ENCODE data around the gene GRIK1. TPM values are rescaled to one million over a fixed set of nuclear protein-coding genes. Genes with fewer than 3 reads are reported as not detected.

The GRIK1 gene
- total RNA-seq, 2 donors from 2014 or later, result not detected

GRCh38 chr21:29520171-29520570 is 419.6 kb downstream of the GRIK1 start:
- Histone ChIP-seq H3K4me1 (ENCODE audit: control insufficient read depth, insufficient read depth, low read length) (no peaks in the 10 kb centered on the region), H3K4me3 (ENCODE audit: low read length) (no peak overlapping the region), H3K36me3 (ENCODE audit: control insufficient read depth, insufficient read depth, low read length) (no peaks in the 10 kb centered on the region), H3K9me3 (ENCODE audit: control insufficient read depth, low read length) (peaks cover under 1% of the 10 kb centered on the region), H3K27ac (ENCODE audit: low read depth, low read length) (no peak overlapping the region), H3K27me3 (ENCODE audit: control insufficient read depth, insufficient read depth, low read length, poor library complexity, severe bottlenecking) (no peaks in the 10 kb centered on the region), H3K9ac (ENCODE audit: extremely low read depth, low read length, poor library complexity, severe bottlenecking) (no peak overlapping the region)
- no peaks in the 10 kb centered on the region for H3K27me3 Mint-ChIP-seq (ENCODE audit: insufficient read depth)
- no peak for TF ChIP-seq CTCF (conservative IDR thresholded peaks at IDR 0.05)
- H3K9me3 Mint-ChIP-seq, result peaks cover 3% of the 10 kb centered on the region
- no peaks in the 10 kb centered on the region for H3K4me1 Mint-ChIP-seq
- DNase-seq, result no peak
- H3K36me3 Mint-ChIP-seq (ENCODE audit: low read depth), result no peaks in the 10 kb centered on the region
- H3K27ac Mint-ChIP-seq, result no peak overlapping the region
- no peak overlapping the region for H3K4me3 Mint-ChIP-seq
- 83 to 89% methylated on average over 3 of the region's 3 CpGs for WGBS, 2 experiments (ENCODE audit: insufficient coverage in 1 of 2, insufficient read length in 1 of 2)

DNA sequence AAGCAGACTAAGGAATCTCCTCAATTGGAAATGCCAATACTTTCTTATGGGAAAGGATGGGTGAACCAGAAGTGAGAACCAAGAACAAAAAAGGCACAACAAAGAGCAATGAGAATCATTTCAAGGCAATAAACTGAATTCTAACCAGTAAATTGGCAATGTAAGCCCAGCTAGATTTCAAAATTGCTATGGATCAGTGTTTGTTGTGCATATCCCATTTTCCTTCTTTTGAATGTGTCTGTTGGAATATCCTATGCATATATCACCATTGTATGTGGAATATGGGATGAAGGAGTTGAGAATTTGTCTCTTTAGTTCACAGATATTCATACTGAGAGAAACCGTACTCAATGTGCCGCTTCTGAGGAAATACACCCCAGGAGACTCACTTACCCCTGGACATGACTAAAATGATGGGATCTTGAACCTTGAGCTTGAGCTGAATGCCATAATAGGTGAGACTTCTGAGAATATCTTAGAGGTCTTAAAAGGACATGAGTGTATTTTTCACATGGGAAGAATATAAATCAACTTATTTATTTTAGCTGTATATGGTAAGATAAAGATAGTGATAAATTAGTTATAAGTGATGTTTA is 425.0 kb downstream of the GRIK1 start:
- no peak for TF ChIP-seq CTCF (conservative IDR thresholded peaks at IDR 0.05)
- no peaks in the 10 kb centered on the region for H3K27me3 Mint-ChIP-seq (ENCODE audit: insufficient read depth)
- Histone ChIP-seq H3K4me1 (ENCODE audit: control insufficient read depth, insufficient read depth, low read length) (no peaks in the 10 kb centered on the region), H3K9ac (ENCODE audit: extremely low read depth, low read length, poor library complexity, severe bottlenecking) (no peak overlapping the region), H3K4me3 (ENCODE audit: low read length) (no peak overlapping the region), H3K36me3 (ENCODE audit: control insufficient read depth, insufficient read depth, low read length) (no peaks in the 10 kb centered on the region), H3K9me3 (ENCODE audit: control insufficient read depth, low read length) (peaks cover 3% of the 10 kb centered on the region), H3K27me3 (ENCODE audit: control insufficient read depth, insufficient read depth, low read length, poor library complexity, severe bottlenecking) (no peaks in the 10 kb centered on the region), H3K27ac (ENCODE audit: low read depth, low read length) (no peak overlapping the region)
- no peak overlapping the region for H3K27ac Mint-ChIP-seq
- no peak for DNase-seq
- 100% methylated on average over 2 of the region's 2 CpGs; no CpG with 5 or more reads in 1 of the 2 experiments for WGBS, 2 experiments (ENCODE audit: insufficient coverage in 1 of 2, insufficient read length in 1 of 2)
- H3K4me3 Mint-ChIP-seq, result no peak overlapping the region
- H3K9me3 Mint-ChIP-seq, result peaks cover 12% of the 10 kb centered on the region
- no peaks in the 10 kb centered on the region for H3K4me1 Mint-ChIP-seq
- peaks cover 2% of the 10 kb centered on the region for H3K36me3 Mint-ChIP-seq (ENCODE audit: low read depth)

- H3K4me3 Mint-ChIP-seq, result no peak overlapping the region
These were observed 426.3 kb downstream of the GRIK1 start for GRCh38 chr21:29513535-29513934.

More at GRCh38 chr21:29513535-29513934, 426.3 kb downstream of the GRIK1 start:
- Histone ChIP-seq H3K36me3 (ENCODE audit: control insufficient read depth, insufficient read depth, low read length) (no peaks in the 10 kb centered on the region), H3K27ac (ENCODE audit: low read depth, low read length) (no peak overlapping the region), H3K4me3 (ENCODE audit: low read length) (no peak overlapping the region), H3K9ac (ENCODE audit: extremely low read depth, low read length, poor library complexity, severe bottlenecking) (no peak overlapping the region), H3K9me3 (ENCODE audit: control insufficient read depth, low read length) (peaks cover 3% of the 10 kb centered on the region), H3K4me1 (ENCODE audit: control insufficient read depth, insufficient read depth, low read length) (no peaks in the 10 kb centered on the region), H3K27me3 (ENCODE audit: control insufficient read depth, insufficient read depth, low read length, poor library complexity, severe bottlenecking) (no peaks in the 10 kb centered on the region)
- Mint-ChIP-seq H3K9me3 (peaks cover 12% of the 10 kb centered on the region), H3K27me3 (ENCODE audit: insufficient read depth) (no peaks in the 10 kb centered on the region), H3K36me3 (ENCODE audit: low read depth) (peaks cover 2% of the 10 kb centered on the region), H3K4me1 (no peaks in the 10 kb centered on the region), H3K27ac (no peak overlapping the region)
- WGBS, 2 experiments (ENCODE audit: insufficient coverage in 1 of 2, insufficient read length in 1 of 2), result 83 to 90% methylated on average over 1 of the region's 1 CpG
- TF ChIP-seq CTCF (conservative IDR thresholded peaks at IDR 0.05), result no peak
- DNase-seq, result no peak
